Measurements from ENCODE around the gene OPA3.
A peak's percentile ranks its signal among the peaks of the same experiment; 100 is the strongest.
"Not testable (repeated sequence)": the region's sequence is repeated elsewhere in the genome, so short reads cannot be mapped to it uniquely, and the experiment has no call there.

Gene OPA3

DNA sequence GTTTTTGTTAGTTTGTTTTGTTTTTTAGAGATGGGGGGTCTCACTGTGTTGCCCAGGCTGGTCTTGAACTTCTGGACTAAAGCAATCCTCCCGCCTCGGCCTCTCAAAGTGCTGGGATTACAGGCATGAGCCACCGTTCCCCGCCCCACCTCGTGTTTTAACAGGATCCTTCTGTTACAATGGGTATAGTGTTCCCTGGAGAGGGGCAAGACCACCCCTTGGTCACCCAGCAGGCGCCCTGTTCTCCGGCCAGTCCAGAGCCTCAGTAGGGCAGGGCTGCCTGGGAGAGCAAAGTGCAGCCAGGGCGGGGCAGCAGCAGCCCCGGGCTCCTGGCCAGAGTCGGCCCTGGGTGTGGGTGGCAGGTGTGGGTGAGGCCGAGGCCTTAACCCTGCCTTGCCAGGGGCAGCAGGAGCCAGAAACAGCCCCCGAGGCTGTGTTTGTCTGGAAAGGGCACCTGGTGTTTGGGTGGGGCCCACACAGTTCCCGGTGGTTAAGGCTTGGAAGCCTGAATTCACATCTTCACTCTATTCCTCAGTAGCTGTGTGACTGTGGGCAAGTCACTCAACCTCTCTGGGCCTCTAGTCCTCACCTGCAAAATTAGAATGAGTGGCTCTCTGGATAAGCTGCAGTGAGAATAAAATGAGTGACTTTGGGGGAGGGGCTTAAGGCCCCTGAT is 70.1 kb downstream of the OPA3 start:
- no peak overlapping the region for H3K4me3 ChIP-seq (ENCODE audit: low read depth, low read length, poor library complexity, severe bottlenecking)
- no peaks in the 10 kb centered on the region for H3F3A ChIP-seq (ENCODE audit: insufficient read depth, low read length)
- TF ChIP-seq, protein P1, sequence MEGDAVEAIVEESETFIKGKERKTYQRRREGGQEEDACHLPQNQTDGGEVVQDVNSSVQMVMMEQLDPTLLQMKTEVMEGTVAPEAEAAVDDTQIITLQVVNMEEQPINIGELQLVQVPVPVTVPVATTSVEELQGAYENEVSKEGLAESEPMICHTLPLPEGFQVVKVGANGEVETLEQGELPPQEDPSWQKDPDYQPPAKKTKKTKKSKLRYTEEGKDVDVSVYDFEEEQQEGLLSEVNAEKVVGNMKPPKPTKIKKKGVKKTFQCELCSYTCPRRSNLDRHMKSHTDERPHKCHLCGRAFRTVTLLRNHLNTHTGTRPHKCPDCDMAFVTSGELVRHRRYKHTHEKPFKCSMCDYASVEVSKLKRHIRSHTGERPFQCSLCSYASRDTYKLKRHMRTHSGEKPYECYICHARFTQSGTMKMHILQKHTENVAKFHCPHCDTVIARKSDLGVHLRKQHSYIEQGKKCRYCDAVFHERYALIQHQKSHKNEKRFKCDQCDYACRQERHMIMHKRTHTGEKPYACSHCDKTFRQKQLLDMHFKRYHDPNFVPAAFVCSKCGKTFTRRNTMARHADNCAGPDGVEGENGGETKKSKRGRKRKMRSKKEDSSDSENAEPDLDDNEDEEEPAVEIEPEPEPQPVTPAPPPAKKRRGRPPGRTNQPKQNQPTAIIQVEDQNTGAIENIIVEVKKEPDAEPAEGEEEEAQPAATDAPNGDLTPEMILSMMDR (IDR thresholded peaks at IDR 0.05; ENCODE audit: low read length) = no peak
- no peak for TF ChIP-seq EZH2 (IDR thresholded peaks at IDR 0.05; ENCODE audit: borderline replicate concordance, low read length)
- H3K36me3 ChIP-seq (ENCODE audit: insufficient read depth, low read length) = peaks cover 13% of the 10 kb centered on the region; the same call in 1 of the 2 replicates
- H3K4me1 ChIP-seq (ENCODE audit: insufficient read depth, low read length, severe bottlenecking) = peaks cover 54% of the 10 kb centered on the region
- no peaks in the 10 kb centered on the region for H4K20me1 ChIP-seq (ENCODE audit: insufficient read depth, low read length)
- H3K9ac ChIP-seq (ENCODE audit: low read length) = no peak overlapping the region; the same call in 1 of the 2 replicates
- no peak overlapping the region for H2AFZ ChIP-seq (ENCODE audit: low read length)
- H3K27me3 ChIP-seq (ENCODE audit: insufficient read depth, low read length) = no peaks in the 10 kb centered on the region
- no peaks in the 10 kb centered on the region for H3K9me3 ChIP-seq (ENCODE audit: low read length)
- peak overlapping the region; percentile 88 for H3K27ac ChIP-seq (ENCODE audit: low read depth, low read length, poor library complexity, severe bottlenecking)
- H3K79me2 ChIP-seq (ENCODE audit: insufficient read depth, low read length) = 0 out of 2 replicates have a peak, but pooled peaks cover 1% of the 10 kb centered on the region
- peak overlapping the region; percentile 25; the same call in 1 of the 2 replicates for H3K4me2 ChIP-seq (ENCODE audit: low read length)
- no peaks in the 10 kb centered on the region for H3K9me2 ChIP-seq (ENCODE audit: low read depth, low read length)

- H3K79me2 ChIP-seq (ENCODE audit: insufficient read depth, low read length) = 0 out of 2 replicates have a peak, but pooled peaks cover 4% of the 10 kb centered on the region
These were observed 71.6 kb downstream of the OPA3 start for GRCh38 chr19:45512881-45513483.

DNA sequence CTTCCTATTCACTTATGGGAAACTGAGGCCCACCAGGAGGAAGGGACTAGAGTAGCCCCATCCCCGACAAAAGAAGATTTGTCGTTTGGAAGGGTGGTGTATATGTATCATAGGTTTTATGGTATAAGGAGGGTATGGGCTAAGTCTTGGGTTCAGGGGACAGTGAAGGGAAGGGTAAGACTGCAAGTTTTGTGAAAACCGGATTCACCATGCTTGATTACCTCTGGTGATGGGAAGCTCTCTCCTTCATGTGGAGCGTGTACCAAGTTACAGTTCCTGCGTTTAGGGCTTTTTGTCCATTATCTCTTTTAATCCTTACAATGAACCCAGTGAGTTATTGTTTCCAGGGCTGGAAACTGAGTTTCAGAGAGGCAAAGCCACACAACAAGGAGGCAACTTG is 73.5 kb downstream of the OPA3 start:
- no peak overlapping the region for H3K4me2 ChIP-seq (ENCODE audit: low read length)

More at GRCh38 chr19:45512881-45513483, 71.6 kb downstream of the OPA3 start:
- Histone ChIP-seq H4K20me1 (ENCODE audit: insufficient read depth, low read length) (no peaks in the 10 kb centered on the region), H3K9me2 (ENCODE audit: low read depth, low read length) (no peaks in the 10 kb centered on the region), H3K4me2 (ENCODE audit: low read length) (no peak overlapping the region), H3K9me3 (ENCODE audit: low read length) (no peaks in the 10 kb centered on the region), H3K27me3 (ENCODE audit: insufficient read depth, low read length) (no peaks in the 10 kb centered on the region), H3K27ac (ENCODE audit: low read depth, low read length, poor library complexity, severe bottlenecking) (peak overlapping the region; percentile 88), H3K9ac (ENCODE audit: low read length) (no peak overlapping the region), H2AFZ (ENCODE audit: low read length) (no peak overlapping the region), H3K4me1 (ENCODE audit: insufficient read depth, low read length, severe bottlenecking) (peaks cover 65% of the 10 kb centered on the region), H3K36me3 (ENCODE audit: insufficient read depth, low read length) (peaks cover 6% of the 10 kb centered on the region; the same call in 1 of the 2 replicates), H3K4me3 (ENCODE audit: low read depth, low read length, poor library complexity, severe bottlenecking) (no peak overlapping the region), H3F3A (ENCODE audit: insufficient read depth, low read length) (no peaks in the 10 kb centered on the region)
- TF ChIP-seq EZH2 (IDR thresholded peaks at IDR 0.05; ENCODE audit: borderline replicate concordance, low read length) = no peak
- TF ChIP-seq, protein P1 (IDR thresholded peaks at IDR 0.05; ENCODE audit: low read length) = no peak

DNA sequence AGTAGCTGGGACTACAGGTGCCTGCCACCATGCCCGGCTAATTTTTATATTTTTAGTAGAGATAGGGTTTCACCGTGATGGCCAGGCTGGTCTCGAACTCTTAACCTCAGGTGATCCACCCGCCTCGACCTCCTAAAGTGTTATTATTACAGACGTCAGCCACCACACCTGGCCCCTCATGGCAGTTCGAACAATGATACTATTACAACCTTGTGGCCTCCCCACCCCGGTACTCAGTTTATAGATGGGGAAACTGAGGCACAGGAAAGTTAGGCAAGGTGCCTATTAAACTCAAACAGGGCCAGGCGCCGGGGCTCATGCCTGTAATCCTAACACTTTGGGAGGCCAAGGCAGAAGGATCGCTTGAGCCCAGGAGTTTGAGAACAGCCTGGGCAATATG is 74.2 kb downstream of the OPA3 start:
- not testable (repeated sequence) for H3K4me2 ChIP-seq (ENCODE audit: low read length); H2AFZ ChIP-seq (ENCODE audit: low read length)
- H3K27ac ChIP-seq (ENCODE audit: low read depth, low read length, poor library complexity, severe bottlenecking) = peak overlapping the region; percentile 86

More for the DNA sequence above, 73.5 kb downstream of the OPA3 start:
- H3K4me3 ChIP-seq (ENCODE audit: low read depth, low read length, poor library complexity, severe bottlenecking) = no peak overlapping the region
- H3K27ac ChIP-seq (ENCODE audit: low read depth, low read length, poor library complexity, severe bottlenecking) = peak overlapping the region; percentile 86
- no peaks in the 10 kb centered on the region for H3F3A ChIP-seq (ENCODE audit: insufficient read depth, low read length)
- 0 out of 2 replicates have a peak, but pooled peaks cover 7% of the 10 kb centered on the region for H3K79me2 ChIP-seq (ENCODE audit: insufficient read depth, low read length)
- no peak overlapping the region for H3K9ac ChIP-seq (ENCODE audit: low read length)
- no peaks in the 10 kb centered on the region for H3K9me2 ChIP-seq (ENCODE audit: low read depth, low read length)
- TF ChIP-seq, protein P1 (IDR thresholded peaks at IDR 0.05; ENCODE audit: low read length) = no peak
- no peak for TF ChIP-seq EZH2 (IDR thresholded peaks at IDR 0.05; ENCODE audit: borderline replicate concordance, low read length)
- no peak overlapping the region for H2AFZ ChIP-seq (ENCODE audit: low read length)
- no peaks in the 10 kb centered on the region for H3K27me3 ChIP-seq (ENCODE audit: insufficient read depth, low read length)
- peaks cover 5% of the 10 kb centered on the region; the same call in 1 of the 2 replicates for H3K36me3 ChIP-seq (ENCODE audit: insufficient read depth, low read length)
- no peaks in the 10 kb centered on the region for H4K20me1 ChIP-seq (ENCODE audit: insufficient read depth, low read length)
- H3K9me3 ChIP-seq (ENCODE audit: low read length) = no peaks in the 10 kb centered on the region
- H3K4me1 ChIP-seq (ENCODE audit: insufficient read depth, low read length, severe bottlenecking) = peaks cover 67% of the 10 kb centered on the region

More for the DNA sequence above, 74.2 kb downstream of the OPA3 start:
- H3F3A ChIP-seq (ENCODE audit: insufficient read depth, low read length); H3K27me3 ChIP-seq (ENCODE audit: insufficient read depth, low read length); H3K9ac ChIP-seq (ENCODE audit: low read length); H4K20me1 ChIP-seq (ENCODE audit: insufficient read depth, low read length); H3K9me2 ChIP-seq (ENCODE audit: low read depth, low read length); H3K9me3 ChIP-seq (ENCODE audit: low read length); H3K36me3 ChIP-seq (ENCODE audit: insufficient read depth, low read length); H3K79me2 ChIP-seq (ENCODE audit: insufficient read depth, low read length); H3K4me3 ChIP-seq (ENCODE audit: low read depth, low read length, poor library complexity, severe bottlenecking): not testable (repeated sequence)
- H3K4me1 ChIP-seq (ENCODE audit: insufficient read depth, low read length, severe bottlenecking) = peaks cover 65% of the 10 kb centered on the region

Data from OCI-LY1 (cell line).